GM18870 (cell line): ENCODE measurements around the gene INSC.

Experiments used
- ATAC-seq: cut with Tn5 transposase; IDR thresholded peaks from one replicate; pipeline ENCODE4 v1.9.1; 2021; ENCODE audit warnings: moderate library complexity; ENCODE audit not compliant: unreplicated experiment

Gene INSC

DNA sequence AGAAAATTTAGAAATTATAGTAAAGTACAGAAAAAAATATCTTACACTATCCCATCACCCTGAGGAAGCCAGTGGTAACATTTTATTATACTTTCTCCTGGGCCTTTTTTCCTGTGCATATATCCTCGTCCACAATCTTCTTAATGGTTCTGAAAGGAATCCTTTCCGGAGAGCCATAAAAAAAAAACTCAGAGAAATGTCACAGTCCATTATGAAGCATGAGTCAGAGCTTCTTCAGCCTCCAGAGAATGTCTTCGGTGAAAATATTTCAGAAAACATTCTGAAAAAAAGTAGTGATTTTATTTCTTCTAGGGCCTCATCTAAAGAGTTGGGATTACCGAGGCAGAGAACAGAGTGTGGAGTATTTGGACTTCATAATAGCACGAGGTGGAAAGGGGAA is 163.4 kb downstream of the INSC start:
- no peak for ATAC-seq

DNA sequence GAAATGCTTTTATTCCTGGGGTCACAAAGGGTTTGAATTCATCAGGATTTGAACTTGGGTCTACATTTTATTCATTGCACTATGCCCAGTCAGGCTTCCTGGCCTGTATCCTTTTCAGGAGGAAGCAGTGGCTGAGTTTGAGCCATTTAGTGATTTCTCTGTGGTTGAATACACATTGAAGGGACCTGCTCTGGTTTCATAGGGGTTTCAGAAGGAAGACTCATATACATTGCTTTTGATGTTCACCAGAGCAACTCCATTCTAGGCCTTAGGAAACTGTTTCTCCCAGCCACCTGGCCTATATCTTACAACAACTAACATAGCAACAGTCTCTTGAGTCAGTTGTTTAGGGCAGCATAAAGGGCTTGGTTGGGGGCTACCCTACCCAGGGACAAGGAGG is 165.7 kb downstream of the INSC start:
- ATAC-seq = peak; percentile 76

DNA sequence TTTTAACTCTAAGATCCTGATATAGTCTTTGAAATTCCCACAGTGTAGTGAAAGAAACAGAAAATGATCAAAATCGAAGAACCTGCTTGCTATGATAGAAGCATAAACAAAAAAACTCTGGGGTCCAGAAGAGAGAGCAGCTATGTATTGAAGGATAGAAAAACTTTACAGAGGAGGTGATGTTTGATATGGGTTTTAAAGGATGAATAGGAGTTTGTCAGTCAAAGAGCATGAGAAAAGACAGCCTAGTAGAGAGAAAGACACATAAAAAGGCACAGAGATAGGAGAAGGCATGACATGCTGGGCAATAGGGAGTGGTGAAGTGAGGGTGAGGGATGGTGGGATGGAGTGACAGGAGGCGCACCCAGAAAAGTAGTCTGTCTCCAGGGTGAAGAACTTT is 168.0 kb downstream of the INSC start:
- ATAC-seq = no peak

DNA sequence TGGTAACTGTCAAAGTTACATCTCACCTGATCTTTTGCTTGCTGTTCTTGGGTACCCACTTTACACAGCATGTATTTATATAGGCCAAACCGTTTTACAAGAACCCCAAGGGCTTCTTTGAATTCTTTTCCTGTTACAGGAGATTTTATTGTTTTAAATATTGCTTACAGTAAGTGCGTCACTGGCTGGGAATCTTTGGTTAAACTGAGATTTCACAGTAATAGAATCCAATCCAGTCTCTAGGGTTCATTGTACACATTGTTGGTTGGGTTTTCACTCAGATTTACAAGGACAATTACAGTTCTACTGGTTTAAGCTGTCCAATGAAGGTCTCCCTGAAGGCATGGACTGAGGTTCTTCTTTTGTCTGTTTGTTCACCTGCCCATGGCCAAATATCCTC is 171.7 kb downstream of the INSC start:
- no peak for ATAC-seq

DNA sequence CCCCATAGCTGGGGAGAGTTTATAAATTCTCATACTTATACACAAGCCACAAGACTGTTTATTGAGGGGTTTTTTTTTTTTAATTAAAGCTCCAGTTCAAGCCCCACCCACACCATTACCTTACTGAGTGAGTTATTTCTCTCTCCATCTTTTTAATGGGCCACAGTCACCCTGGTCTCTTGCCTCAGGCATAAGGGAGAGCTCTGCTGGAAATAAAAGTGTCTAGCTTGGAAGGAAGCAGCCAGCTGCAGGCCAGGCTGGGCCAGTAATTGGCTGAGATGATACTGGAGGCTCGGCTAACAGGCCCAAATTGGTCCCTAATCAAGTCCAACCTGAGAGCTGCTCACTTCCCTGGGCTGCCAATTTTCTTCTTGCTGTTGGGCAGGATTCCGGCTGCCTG is 174.1 kb downstream of the INSC start:
- no peak for ATAC-seq

DNA sequence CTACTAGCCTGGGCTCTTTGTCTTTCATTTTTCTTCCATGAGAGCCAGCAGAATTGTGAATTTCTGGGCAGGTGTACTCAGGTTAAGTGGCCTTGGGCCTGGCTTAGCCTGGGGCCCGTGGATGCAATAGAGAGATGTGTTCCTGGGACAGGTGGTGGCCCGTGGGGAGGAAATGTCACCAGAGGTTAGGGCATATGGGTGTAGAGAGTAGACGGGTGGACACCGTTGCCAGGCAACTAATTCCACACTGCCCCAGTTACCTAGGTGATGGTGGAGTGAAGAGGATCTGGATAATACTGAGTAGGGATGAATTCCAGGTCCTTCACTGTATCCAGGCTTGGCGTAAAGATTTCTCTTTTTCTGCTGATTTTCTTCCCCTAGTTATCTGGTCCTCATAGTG is 175.0 kb downstream of the INSC start:
- ATAC-seq = no peak

DNA sequence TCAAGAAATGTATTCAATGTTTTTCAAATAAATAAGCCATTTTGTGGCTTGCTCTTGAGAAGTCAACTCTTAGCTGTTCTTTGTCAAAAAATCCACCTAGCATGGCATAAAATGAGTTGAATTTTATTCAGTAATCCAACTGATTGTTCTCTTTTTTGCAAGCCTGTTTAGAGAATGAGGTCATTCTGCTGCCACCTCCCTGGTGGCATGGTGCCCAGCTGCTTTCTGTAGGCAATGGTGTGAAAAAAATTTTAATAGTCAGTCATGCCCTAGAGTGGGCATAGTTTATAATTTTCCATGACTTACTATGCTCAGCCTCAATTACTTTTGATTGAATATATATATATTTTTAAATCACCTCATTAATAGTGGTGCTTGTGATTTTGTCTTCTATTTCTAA is 177.2 kb downstream of the INSC start:
- no peak for ATAC-seq

DNA sequence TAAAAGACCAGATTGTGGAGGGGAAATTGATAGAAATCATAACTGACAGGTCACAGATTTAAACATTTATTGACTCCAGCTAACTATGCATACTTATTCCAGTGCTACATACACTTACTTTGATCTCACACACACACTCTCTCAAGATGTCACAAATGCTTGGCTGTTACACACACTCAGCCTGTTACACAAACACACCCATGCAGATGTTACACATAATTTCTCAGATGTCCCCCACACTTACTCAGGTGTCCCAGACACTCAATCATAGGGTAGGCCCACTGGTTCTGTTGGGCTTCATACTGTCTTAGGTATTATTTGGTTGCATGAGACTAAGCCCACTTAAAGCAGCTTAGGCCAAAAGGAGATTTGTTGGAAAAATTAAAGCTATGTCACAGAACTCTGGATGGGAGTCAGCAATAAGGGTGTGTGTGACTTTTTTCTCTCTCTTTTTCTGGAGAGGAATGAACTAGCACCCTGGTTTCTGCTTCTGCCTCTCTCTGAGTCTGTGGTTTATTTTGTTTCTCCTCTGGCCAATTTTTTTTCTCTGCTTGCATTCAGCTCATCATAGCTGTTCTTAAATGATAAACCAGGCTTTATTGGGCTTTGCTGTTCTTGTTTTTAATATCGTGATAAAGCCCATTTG is 179.4 kb downstream of the INSC start:
- no peak for ATAC-seq

DNA sequence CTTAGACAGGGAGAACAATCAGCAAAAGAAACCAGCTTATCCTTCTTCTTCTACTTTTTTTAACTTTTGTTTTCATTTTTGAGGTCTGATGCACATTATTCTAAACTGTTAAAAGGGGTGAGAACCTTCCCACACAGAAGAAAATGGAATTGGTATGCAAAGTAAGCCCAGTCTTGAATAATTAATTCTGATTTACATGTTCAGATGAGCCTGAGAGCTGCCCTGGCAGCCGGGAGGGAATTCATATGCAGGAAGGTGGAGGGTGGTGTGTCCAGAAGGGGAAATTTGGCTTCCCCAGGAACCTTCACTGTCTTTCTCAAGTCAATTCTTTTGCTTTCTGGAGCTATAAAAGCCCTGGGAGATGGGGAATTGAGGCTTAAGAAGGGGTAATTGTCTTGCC is 181.0 kb downstream of the INSC start:
- no peak for ATAC-seq
